NOMO-1 treated with dmso at 0.1 percent for 144 hours (cell line): Measurements from ENCODE around the gene HNRNPK.
"Not testable (repeated sequence)": the region's sequence is repeated elsewhere in the genome, so short reads cannot be mapped to it uniquely, and the experiment has no call there.

Experiments used
- DNase-seq: peaks from one replicate; lab custom pipeline; 2025; ENCODE audit not compliant: unreplicated experiment; lab: John Stamatoyannopoulos, UW

HNRNPK gene

DNA sequence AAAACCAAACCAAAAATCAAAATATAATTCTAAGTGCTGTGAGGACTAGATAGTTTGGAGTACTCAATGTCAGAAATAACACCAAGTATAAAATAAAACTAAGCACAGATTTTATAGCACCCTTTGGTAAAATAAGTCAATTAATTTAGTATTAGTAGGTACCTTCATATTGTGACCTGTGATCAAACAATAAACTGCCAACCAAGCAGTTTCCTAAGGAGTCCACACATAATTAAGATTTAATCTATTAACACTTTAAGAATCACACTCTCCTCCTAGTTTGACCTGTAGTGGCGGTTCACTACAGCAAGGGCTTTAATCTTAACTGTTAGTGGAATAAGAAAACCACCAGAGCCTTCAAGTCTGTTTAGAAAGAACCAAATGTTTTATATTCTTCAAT is 2.8 kb downstream of the HNRNPK start:
- DNase-seq, result no peak

DNA sequence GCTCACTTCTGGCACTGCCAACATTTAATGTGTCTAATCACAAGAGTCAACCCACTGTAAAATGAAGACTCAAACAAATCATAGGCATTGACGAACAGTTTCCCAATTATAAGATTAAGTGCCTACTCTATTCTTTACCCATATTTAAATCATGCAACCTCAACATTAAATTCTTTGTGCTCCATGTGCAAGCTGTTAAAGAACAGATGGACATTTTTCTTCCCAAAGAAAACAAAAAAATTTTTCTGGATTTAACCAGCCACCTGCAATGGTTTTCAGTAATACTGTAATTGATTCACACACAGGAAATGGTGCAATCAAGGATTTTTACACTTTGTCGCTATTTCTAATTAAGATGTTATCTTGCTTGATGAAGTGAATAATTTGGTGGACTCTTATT is 3.6 kb downstream of the HNRNPK start:
- no peak for DNase-seq

DNA sequence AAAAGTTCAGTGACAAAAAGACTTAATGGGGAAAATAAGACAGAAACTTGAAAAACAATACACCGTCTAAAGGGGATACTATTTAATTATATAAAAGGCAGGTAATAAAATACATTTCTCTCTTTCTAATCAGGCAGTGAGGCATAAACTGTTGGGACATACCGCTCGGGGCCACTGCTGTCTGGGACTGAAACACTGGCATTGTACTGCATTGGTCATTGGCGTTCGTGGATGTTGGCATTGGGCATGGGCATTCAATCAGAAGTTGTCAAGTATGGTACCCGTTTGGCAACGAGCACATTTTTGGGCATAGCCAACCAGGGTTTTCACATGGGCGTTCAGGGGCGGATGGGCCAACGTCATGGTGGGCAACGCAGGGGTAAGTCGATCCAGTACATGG is 4.7 kb downstream of the HNRNPK start:
- DNase-seq, result no peak

DNA sequence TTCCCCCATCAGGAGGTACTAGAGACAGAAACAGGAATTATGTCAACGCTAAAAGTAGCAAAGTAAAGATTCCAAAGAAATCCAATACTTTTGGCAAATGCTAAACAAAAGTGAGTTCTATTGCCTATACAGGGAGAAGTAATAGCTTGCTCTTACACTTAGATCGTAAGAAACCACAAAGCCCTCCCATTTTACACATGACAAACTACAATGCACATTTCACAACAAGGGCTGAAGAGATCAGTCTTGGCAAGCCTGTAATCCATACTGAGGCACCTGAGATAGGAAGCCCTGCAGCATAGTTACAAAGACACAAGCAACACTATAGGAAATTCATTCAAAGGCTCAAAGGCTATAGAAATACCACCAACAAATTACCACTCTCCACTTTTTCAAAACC is 7.7 kb downstream of the HNRNPK start:
- no peak for DNase-seq

DNA sequence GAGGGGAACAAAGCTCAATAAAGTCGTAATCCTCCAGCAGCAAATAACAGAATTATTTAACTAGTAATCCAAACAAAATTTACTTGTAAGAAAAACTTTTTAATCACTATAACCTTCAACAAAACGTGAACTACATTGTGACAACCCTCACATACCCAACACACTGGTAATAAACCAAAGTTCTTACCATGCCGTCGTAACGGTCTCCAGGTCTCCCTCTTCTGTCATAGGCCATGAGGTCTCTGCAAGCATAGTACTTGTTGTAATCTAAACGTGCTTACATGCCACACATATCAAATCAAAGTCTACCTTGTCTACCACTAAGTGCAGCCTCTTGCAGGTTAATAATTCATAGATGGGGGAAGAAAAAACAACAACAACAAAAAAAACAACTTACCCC is 8.5 kb downstream of the HNRNPK start:
- DNase-seq, result no peak

DNA sequence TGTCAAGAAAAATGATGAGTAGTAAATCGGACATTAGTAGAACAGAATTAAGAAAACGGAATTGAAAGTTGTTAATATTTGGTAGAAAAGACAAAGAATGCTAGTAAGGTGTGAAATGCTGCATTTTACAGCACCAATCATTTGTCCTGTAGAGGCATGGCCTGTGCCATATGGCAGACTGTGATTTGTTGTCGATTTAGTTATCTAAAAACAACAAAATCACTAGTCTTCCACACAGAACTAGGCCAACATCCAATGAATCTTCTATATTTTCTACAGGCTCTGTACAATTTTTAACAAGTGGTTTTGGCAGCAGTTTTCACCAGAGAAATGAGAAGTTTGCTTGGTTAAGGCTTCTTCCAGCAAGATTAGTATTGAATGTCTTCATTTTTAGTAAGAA is 10.4 kb downstream of the HNRNPK start:
- no peak for DNase-seq

DNA sequence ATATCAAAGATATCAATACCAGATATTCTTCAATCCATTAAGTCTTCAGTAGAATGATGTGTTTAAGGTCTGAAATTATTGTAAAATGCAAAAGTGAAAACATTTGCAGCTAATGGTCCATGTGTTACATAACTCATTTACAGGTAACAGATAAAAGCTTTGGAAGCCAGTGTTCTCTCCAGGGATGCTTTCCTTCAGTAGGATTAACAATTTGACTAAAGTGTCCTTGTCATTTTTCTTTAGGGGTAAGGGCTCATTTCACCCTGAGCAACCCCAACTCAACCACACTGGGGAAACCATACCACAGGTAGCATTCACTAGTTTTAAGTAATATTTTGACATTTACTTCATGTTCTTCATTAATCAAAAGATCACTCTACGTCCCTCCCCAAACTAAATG is 12.9 kb downstream of the HNRNPK start:
- DNase-seq, result no peak

DNA sequence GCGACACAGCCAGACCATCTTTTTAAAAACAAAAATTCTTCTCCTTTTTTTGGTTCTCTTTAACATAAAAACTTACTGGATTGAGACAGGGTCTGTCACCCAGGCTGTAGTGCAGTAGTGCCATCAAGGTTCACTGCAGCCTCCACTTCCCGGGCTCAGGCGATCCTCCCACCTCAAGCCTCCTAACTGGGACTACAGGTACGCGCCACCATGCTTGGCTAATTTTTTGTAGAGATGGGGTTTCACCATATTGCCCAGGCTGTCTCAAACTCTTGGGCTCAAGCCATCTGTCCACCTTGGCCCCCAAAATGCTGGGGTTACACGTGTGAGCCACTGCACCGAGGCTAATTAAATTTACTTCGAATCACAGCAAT is 13.8 kb downstream of the HNRNPK start:
- no peak for DNase-seq

DNA sequence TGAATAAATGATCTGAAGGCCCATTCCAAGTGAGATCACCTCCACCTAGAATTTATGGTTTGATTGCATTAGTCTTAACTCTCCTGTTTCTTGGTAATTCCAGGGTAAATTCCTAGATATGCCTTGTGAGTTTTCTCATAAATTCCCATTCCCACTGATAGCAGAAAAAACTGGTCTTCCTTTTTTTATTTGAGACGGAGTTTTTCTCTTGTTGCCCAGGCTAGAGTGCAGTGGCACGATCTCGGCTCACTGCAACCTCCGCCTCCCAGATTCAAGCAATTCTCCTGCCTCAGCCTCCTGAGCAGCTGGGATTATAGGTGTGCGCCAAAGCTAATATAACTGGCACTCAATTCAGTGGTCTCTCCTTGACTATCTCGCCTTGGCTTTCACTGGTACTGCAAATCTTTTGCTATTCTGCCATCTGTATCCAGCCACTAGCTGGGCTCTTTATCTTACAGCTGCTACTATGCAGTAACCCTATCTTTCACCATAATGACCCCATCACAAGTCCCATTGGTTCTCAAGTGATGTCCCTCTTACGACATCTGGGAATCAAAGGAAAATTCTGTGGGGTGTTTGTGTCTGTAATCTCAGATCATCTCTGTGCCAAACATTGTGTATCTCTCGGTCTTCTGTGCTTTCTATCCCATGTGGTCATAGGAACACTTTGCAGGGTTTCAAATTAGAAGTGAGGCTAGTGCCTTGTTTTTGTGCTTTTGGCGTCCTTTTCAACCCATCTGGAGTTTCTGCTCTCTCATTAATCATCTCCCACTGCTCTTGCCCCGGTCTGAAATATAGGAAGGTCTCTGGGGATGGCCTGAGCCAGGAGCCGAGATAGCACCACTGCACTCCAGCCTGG is 14.4 kb downstream of the HNRNPK start:
- DNase-seq, result no peak

DNA sequence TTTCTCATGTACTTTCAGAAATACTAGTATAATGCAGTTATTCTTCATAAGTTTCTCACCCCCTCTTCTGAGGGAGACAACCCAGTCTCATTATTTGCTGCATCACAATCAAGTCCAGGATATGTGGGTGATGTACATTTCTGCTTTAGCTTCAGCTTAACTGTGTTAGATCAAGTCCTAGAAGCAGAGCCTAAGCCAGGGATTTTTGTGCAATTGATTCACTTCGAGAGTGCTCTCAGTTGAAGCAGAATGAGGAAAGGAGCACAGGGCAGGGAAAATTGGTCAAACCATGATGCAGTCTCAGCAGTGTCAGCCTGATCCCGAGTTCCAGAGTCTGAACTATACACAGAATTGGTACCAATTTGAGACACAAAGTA is 15.1 kb downstream of the HNRNPK start:
- no peak for DNase-seq

DNA sequence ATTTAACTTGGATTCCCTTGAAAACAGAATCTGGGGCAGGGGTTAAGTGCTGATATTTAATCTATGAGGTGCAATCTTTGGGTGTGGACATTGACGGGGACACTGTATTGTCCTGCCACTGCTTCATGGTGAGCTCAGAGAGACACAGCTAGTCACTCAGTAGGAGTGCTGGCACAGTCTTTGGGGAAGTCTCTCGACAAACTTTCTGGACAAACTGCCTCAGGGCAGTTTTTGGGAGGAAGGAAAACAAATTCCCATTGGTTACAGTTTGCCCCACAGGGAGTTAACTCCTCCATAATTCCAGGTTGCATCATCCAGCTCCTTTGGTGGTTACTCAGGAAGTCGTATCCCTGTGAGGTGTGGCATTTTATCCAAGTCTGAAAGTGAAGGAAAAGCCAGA is 17.9 kb downstream of the HNRNPK start:
- no peak for DNase-seq

DNA sequence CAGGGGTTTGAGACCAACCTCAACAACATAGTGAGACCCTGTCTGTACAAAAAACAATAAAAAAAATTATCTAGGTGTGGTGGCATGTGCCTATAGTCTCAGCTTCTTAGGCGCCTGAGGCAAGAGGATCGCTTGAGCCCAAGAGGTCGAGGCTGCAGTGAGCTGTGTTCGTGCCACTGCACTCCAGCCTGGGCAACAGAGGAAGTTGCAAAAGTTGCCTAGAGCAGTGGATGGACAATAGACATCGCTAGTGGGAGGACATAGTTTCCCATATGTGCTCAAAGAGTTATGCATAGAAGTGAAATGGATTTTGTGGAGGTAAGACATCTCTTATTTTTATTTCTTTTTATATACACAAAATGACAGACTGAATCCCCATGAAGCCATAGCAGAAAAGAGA is 19.0 kb downstream of the HNRNPK start:
- no peak for DNase-seq

DNA sequence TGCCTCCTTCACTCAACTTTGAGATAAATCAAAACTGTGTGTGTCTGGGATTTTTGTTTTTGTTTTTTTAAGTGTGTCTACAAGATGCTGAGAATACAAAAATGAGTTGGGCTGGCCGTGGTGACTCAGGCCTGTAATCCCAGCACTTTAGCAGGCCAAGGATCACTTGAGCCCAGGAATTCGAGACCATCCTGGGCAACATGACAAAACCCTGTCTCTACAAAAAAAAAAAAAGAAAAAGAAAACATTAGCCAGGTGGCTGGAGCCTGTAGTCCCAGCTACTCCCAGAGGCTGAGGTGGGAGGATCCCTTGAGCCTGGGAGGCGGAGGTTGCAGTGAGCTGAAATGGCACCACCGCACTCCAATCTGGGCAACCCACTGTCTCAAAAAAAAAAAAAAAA is 21.0 kb downstream of the HNRNPK start:
- DNase-seq, result no peak

DNA sequence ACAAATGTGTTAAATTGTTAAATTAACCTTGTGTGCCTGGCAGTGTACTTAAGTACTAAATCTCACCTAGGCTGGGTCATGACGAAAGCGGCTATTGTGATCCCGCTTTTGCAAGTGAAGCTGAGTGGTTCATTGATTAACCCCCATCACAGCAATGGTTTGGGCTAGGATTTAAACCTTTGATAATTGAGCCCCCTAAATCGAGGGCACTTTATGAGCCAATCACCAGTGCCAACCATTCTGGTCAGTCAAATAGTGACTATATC is 22.8 kb downstream of the HNRNPK start:
- no peak for DNase-seq

DNA sequence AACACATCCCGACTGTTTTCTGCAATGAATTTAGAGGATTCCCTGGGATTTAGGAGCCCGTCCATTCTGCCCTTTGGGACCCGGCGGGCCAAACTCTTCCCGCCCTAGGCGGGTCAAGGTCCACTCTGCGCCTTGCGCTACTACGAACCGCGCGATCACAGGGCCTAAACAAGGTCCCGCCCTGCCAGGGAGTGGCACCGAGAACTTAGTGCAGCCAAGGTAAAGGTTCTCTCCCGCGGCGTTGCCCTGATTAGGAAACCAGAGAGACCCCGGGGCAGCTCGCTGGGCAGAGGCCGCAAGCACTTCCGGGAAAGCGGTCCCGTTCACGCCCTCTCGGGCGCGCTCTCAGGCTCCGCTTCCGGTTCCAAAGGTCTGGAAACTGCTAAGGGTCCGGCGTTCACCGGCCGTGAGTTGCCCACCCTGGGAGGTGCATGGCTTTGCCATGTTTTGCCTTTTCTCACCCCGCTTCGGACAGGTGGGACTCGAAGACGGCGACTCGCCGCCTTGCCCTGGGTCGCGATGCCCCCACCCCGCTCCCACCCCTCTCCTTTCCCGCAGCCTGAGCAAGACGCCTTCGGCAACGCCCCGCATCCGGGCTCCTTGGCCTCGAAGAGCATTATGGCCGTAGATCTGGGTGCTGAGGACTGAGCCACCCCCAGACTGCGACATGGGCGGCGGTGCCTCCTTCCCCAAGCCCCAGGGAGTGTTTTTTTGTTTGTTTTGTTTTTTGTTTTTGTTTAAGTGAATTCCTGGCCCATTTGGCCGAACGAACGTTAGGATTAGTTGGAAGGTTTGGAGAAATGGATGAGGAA is 23.4 kb downstream of the HNRNPK start:
- DNase-seq, result no peak

DNA sequence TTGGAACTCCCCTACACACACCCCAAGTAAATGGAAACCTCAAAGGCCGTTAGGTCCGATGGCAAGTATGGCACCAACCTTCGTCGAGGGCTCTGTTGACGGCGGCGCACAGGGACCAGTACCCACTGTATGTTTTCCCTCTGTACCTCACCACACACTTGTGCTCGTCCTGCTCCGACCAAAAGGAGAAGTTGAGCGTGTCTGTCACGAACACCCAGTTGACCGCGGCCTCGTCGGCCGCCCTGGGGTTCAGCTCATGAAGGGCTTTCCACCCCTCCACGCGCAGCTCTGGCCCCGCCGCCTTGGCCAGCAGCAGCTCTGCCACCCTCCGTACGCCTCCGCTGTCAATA is 24.0 kb downstream of the HNRNPK start:
- DNase-seq, result peak; percentile 22

DNA sequence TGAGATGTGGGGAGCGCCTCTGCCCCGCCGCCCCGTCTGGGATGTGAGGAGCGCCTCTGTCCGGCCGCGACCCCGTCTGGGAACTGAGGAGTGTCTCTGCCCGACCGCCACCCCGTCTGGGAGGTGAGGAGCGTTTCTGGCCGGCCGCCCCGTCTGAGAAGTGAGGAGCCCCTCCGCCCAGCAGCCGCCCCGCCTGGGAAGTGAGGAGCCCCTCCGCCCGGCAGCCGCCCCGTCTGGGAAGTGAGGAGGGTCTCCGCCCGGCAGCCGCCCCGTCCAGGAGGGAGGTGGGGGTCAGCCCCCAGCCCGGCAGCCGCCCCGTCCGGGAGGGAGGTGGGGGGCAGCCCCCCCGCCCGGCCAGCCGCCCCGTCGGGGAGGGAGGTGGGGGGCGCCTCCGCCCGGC is 31.9 kb downstream of the HNRNPK start:
- DNase-seq, result not testable (repeated sequence)

DNA sequence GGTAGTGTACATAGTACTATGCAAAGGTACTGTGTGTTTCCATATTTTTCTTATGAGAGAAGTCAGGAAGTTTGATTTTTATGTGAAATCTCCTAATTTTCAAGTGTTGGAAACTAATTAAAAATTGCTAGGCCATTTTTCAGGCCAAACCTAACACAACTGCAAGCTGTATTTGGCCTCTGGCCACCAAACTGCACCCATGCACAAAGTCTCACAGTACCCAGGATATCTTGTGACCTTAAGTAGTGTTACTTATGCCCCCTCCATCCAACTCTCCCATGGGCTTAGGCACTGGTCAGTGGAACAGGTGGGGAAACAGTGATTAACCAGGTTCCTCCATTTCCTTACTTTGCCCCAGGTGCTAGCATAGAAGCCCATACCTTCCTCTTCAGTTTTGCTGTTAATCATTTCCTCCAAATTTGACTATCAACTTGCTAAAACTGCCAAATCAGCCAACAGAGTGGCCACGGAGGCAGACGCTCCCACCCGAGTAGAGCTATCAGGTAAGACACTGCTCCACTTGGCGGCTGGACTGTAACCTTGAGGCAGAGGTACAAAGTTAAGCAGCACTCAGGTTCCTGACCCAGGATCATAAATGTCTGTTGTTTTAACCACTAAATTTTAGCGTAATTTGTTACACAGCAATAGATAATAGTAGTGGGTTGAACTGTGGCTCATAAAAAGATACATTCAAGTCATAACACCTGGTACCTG is 39.3 kb downstream of the HNRNPK start:
- DNase-seq, result no peak

DNA sequence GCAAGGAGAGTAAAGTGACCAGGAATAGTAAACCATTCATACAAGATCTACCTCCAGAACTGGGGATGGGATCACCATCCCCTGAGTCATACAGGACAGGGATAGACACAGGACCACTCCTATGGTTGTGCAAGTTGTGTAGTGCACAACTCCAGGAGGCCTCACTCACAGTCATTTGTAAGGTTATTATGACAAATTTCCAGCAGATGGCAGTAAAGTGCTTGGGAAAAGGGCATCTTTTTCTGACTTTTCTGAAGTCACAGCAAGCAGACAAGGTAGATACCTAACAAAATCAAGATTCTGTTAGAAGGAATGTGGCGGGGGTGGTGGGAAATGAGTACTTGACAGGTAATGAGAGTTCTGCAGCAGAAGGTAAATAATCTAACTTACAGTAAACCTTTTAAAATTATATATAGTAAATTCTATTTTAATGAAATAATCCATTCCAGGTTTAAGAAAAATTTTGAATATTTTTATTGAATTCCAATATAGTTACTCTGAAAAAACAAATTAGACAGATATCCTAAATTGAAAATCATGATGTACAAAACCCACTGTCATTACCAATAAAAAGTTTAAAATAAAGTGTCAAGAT is 42.1 kb downstream of the HNRNPK start:
- DNase-seq, result no peak

DNA sequence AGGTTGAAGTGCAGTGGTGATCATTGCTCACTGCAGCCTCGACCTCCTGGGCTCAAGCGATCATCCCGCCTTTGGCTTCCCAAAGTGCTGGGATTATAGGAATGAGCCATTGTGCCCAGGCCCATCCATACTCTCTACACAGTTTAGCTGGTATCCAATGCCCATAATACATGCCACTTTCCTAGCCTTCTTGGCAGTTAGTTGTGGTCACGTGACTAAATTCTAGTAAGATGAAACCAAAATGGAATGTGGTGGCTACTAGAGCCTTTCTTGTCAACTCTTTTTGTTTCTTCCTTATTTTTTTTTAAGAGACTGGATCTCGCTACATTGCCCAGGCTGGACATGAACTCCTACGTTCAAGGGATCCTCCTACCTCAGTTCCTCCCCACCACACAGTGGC is 43.5 kb downstream of the HNRNPK start:
- no peak for DNase-seq

DNA sequence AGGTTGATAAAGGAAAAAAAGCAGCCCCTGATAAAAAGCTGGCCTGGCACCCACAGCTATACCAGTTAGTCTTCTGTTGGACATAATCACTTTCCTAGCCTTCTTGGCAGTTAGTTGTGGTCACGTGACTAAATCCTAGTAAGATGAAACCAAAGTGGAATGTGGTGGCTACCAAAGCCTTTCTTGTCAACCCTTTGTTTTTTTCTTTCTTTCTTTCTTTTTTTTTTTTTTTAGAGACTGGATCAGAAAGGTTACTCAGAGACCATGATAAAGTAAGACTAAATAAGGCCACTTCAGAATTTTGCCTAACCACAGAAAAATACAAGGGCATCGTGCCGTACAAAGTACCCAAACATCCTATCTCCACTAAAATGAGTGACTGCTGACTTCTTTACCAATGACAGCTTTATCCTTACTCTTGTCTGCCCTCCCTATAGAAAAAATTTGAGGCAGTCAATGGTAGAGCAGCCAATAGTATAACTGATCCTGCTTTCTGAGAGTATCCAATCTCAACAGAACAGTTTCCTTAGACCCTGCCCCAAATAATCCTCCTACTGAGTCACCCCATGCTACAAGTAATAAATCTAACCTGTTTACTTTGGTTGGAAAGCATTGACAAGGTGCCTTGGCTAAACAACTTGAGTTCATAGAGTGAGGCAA is 44.6 kb downstream of the HNRNPK start:
- no peak for DNase-seq
